Measurements from ENCODE around the gene ARHGAP42. TPM values are rescaled to one million over a fixed set of nuclear protein-coding genes. Genes with fewer than 3 reads are reported as not detected.

Gene ARHGAP42
- total and polyA plus RNA-seq, 8 donors: 0.76 to 4.9 (median 1.8) TPM

GRCh38 chr11:100902454-100903141, 215.5 kb downstream of the ARHGAP42 start:
- DNase-seq: peak in 1 of 6 donors; percentile 29
- no peak overlapping the region for H3K4me3 ChIP-seq

GRCh38 chr11:100903284-100903683, 216.2 kb downstream of the ARHGAP42 start:
- H3K27ac ChIP-seq: no peak overlapping the region
- WGBS, 2 donors: 77 to 82% methylated on average over 1 of the region's 1 CpG
- TF ChIP-seq, protein P1, sequence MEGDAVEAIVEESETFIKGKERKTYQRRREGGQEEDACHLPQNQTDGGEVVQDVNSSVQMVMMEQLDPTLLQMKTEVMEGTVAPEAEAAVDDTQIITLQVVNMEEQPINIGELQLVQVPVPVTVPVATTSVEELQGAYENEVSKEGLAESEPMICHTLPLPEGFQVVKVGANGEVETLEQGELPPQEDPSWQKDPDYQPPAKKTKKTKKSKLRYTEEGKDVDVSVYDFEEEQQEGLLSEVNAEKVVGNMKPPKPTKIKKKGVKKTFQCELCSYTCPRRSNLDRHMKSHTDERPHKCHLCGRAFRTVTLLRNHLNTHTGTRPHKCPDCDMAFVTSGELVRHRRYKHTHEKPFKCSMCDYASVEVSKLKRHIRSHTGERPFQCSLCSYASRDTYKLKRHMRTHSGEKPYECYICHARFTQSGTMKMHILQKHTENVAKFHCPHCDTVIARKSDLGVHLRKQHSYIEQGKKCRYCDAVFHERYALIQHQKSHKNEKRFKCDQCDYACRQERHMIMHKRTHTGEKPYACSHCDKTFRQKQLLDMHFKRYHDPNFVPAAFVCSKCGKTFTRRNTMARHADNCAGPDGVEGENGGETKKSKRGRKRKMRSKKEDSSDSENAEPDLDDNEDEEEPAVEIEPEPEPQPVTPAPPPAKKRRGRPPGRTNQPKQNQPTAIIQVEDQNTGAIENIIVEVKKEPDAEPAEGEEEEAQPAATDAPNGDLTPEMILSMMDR (IDR thresholded peaks at IDR 0.05): no peak
- H3K27me3 ChIP-seq: no peaks in the 10 kb centered on the region
- H3K4me3 ChIP-seq: no peak overlapping the region
- no peak for FAIRE-seq
- no peaks in the 10 kb centered on the region for H3K9me3 ChIP-seq
- H3K36me3 ChIP-seq: no peaks in the 10 kb centered on the region
- DNase-seq: no peak
- intact Hi-C loops (cut with DNase I): no loop called here
- H3K4me1 ChIP-seq: no peaks in the 10 kb centered on the region
- ATAC-seq: no peak

More at GRCh38 chr11:100902454-100903141, 215.5 kb downstream of the ARHGAP42 start:
- no peak overlapping the region for H3K27ac ChIP-seq
- FAIRE-seq: no peak
- intact Hi-C loops (cut with DNase I): no loop called here
- TF ChIP-seq, protein P1 (IDR thresholded peaks at IDR 0.05): no peak
- H3K36me3 ChIP-seq: no peaks in the 10 kb centered on the region
- H3K4me1 ChIP-seq: no peaks in the 10 kb centered on the region
- ATAC-seq: peak in 1 of 4 donors; percentile 29
- no peaks in the 10 kb centered on the region for H3K27me3 ChIP-seq
- WGBS, 2 donors: 40 to 47% methylated on average over 7 of the region's 7 CpGs
- H3K9me3 ChIP-seq: no peaks in the 10 kb centered on the region

DNA sequence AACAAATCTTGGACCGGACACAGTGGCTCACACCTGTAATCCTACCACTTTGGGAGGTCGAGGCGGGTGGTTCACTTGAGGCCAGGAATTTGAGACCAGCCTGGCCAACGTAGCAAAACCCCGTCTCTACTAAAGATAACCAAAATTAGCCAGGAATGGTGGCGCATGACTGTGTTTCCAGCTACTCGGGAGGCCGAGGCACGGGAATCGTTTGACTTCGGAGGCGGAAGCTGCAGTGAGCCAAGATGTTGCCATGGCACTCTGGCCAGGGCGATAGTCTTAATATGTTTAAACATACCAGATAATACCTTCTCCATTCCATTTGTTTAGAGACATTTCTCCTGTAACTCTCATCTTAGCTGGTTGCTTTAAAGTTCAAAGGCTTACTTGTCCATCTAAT, 218.6 kb downstream of the ARHGAP42 start:
- H3K27me3 ChIP-seq: no peaks in the 10 kb centered on the region
- TF ChIP-seq, protein P1 (IDR thresholded peaks at IDR 0.05): no peak
- intact Hi-C loops (cut with DNase I): no loop called here
- FAIRE-seq (no peak), DNase-seq (no peak), ATAC-seq (no peak)
- no peak overlapping the region for H3K4me3 ChIP-seq
- no peak overlapping the region for H3K27ac ChIP-seq
- H3K36me3 ChIP-seq: no peaks in the 10 kb centered on the region
- no peaks in the 10 kb centered on the region for H3K4me1 ChIP-seq
- WGBS, 2 donors: 83 to 92% methylated on average over 13 of the region's 13 CpGs
- no peaks in the 10 kb centered on the region for H3K9me3 ChIP-seq

- 78 to 90% methylated on average over 2 of the region's 2 CpGs for WGBS, 2 donors
- ATAC-seq (no peak), DNase-seq (no peak), FAIRE-seq (no peak)
- intact Hi-C loops (cut with DNase I): no loop called here
- Histone ChIP-seq H3K4me1 (no peaks in the 10 kb centered on the region), H3K27me3 (no peaks in the 10 kb centered on the region), H3K9me3 (no peaks in the 10 kb centered on the region), H3K27ac (no peak overlapping the region), H3K4me3 (no peak overlapping the region), H3K36me3 (no peaks in the 10 kb centered on the region)
- TF ChIP-seq, protein P1 (IDR thresholded peaks at IDR 0.05): no peak
These were observed 221.7 kb downstream of the ARHGAP42 start for GRCh38 chr11:100908746-100909145.

- WGBS, 2 donors: 91 to 93% methylated on average over 1 of the region's 1 CpG
These were observed 223.7 kb downstream of the ARHGAP42 start for GRCh38 chr11:100910808-100911207.

More at GRCh38 chr11:100910808-100911207, 223.7 kb downstream of the ARHGAP42 start:
- TF ChIP-seq, protein P1 (IDR thresholded peaks at IDR 0.05): no peak
- Histone ChIP-seq H3K27me3 (no peaks in the 10 kb centered on the region), H3K4me3 (no peak overlapping the region), H3K4me1 (no peaks in the 10 kb centered on the region), H3K9me3 (no peaks in the 10 kb centered on the region), H3K27ac (no peak overlapping the region), H3K36me3 (no peaks in the 10 kb centered on the region)
- DNase-seq (no peak), FAIRE-seq (no peak), ATAC-seq (no peak)
- intact Hi-C loops (cut with DNase I): no loop called here
